ENCODE measurements around the gene CADM3. TPM values are rescaled to one million over a fixed set of nuclear protein-coding genes. Genes with fewer than 3 reads are reported as not detected.

Gene CADM3
- total and polyA plus RNA-seq, 2 donors (not counting 1 experiment from before 2014, with no cell fraction given): 0.32 to 0.33 TPM

DNA sequence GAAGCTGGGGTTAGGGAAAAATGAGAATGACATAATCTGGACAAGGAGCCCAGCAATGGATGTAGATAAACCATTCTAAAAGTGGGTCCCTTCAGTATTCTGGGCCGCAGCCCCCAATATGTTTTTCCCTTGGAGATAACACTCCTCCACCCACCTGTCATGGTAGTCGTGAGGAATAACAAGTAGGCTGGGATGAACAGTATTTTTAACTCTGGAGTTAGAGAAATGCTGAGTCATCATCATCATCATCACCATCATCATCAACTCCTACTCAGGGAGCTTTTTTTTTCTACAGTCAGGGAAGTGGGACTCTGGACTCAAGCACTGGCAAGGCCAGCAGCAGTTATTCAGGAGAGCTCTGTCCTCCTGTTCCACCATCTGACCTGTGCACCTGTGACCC is 12.8 kb downstream of the CADM3 start:
- H2AFZ ChIP-seq (ENCODE audit: insufficient read depth, low read depth, low read length, poor library complexity, severe bottlenecking): no peak overlapping the region
- no peak overlapping the region for H3K9ac ChIP-seq (ENCODE audit: low read length)
- H4K20me1 ChIP-seq (ENCODE audit: control insufficient read depth, insufficient read depth, low read length, poor library complexity, severe bottlenecking): no peaks in the 10 kb centered on the region
- POLR2A ChIA-PET: no interaction called here
- H3K9me3 Mint-ChIP-seq (ENCODE audit: insufficient read depth): no peaks in the 10 kb centered on the region
- peaks cover 19 to 21% of the 10 kb centered on the region in 2 donors for H3K4me1 ChIP-seq (ENCODE audit: control insufficient read depth in 2 of 2, insufficient read depth in 2 of 2, low read length in 2 of 2)
- H3K4me3 Mint-ChIP-seq: no peak overlapping the region
- no peak overlapping the region for H3K27ac ChIP-seq (ENCODE audit: low read length in 2 of 2)
- peaks cover 0 to 3% (median 0%) of the 10 kb centered on the region in 4 experiments for H3K27me3 ChIP-seq (replicated peaks in 1 of 4; ENCODE audit: control extremely low read depth in 1 of 4, control insufficient read depth in 3 of 4, insufficient read depth in 4 of 4, low read length in 3 of 4)
- H3K36me3 ChIP-seq (replicated peaks in 1 of 2; ENCODE audit: control extremely low read depth in 1 of 2, control insufficient read depth in 1 of 2, extremely low read depth in 1 of 2, insufficient read depth in 2 of 2, low read length in 1 of 2): no peaks in the 10 kb centered on the region
- no CpG with 5 or more reads among the region's 2 CpGs for WGBS (ENCODE audit: insufficient coverage)
- intact Hi-C loops (cut with micrococcal nuclease): no loop called here
- H3K9me3 ChIP-seq (ENCODE audit: control extremely low read depth in 1 of 3, control insufficient read depth in 2 of 3, insufficient read depth in 1 of 3, low read length in 2 of 3): no peaks in the 10 kb centered on the region
- CTCF ChIA-PET: interaction anchor here (0.7 to 1.8 kb wide), 5 partner anchors 8 to 30 kb away, joined by 3 to 8 read pairs (median 5); partner anchors contain the start of gene ACKR1
- no peak overlapping the region for H3K4me3 ChIP-seq (ENCODE audit: control extremely low read depth in 1 of 5, extremely low read depth in 1 of 5, insufficient read depth in 1 of 5, low read depth in 2 of 5, low read length in 4 of 5)
- H3K4me2 ChIP-seq (replicated peaks; ENCODE audit: low read depth, low read length, poor library complexity, severe bottlenecking): no peak overlapping the region
- DNase-seq: no peak
- no peak for ATAC-seq (ENCODE audit: low read depth)
- no peaks in the 10 kb centered on the region for H3K27me3 Mint-ChIP-seq
- H3K4me1 Mint-ChIP-seq: peaks cover 44% of the 10 kb centered on the region
- H3K79me2 ChIP-seq (ENCODE audit: control insufficient read depth, insufficient read depth, low read length): peaks cover 7% of the 10 kb centered on the region
- no peak overlapping the region for H3K27ac Mint-ChIP-seq
- TF ChIP-seq, protein P1, sequence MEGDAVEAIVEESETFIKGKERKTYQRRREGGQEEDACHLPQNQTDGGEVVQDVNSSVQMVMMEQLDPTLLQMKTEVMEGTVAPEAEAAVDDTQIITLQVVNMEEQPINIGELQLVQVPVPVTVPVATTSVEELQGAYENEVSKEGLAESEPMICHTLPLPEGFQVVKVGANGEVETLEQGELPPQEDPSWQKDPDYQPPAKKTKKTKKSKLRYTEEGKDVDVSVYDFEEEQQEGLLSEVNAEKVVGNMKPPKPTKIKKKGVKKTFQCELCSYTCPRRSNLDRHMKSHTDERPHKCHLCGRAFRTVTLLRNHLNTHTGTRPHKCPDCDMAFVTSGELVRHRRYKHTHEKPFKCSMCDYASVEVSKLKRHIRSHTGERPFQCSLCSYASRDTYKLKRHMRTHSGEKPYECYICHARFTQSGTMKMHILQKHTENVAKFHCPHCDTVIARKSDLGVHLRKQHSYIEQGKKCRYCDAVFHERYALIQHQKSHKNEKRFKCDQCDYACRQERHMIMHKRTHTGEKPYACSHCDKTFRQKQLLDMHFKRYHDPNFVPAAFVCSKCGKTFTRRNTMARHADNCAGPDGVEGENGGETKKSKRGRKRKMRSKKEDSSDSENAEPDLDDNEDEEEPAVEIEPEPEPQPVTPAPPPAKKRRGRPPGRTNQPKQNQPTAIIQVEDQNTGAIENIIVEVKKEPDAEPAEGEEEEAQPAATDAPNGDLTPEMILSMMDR (IDR thresholded peaks at IDR 0.05): no peak
- TF ChIP-seq EZH2 (IDR thresholded peaks at IDR 0.05; ENCODE audit: borderline replicate concordance, insufficient read depth, low read depth, low read length, poor library complexity, severe bottlenecking): no peak

DNA sequence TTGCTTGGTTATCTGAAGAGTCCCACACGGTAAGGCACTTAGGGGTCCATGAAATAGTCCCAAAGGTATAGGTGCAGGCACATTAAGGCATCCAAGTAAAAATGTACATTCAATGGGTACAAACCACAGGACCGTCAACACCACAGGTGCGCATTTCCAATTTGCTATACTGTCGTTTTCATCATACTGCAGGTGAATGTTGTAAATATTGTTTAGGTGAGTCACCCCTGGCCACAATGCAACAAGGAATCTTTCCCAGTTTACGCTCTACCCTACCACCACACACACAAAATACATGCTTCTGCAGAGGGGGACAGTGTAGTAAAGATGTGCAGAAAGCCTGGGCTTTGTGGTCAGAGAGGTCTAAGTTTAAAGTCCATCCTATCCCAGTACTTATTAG is 13.7 kb downstream of the CADM3 start:
- no peak overlapping the region for H3K27ac ChIP-seq (ENCODE audit: low read length in 2 of 2)
- H3K4me2 ChIP-seq (replicated peaks; ENCODE audit: low read depth, low read length, poor library complexity, severe bottlenecking): no peak overlapping the region
- intact Hi-C loops (cut with micrococcal nuclease): no loop called here
- Mint-ChIP-seq H3K4me3 (no peak overlapping the region), H3K4me1 (peaks cover 51% of the 10 kb centered on the region), H3K27ac (no peak overlapping the region), H3K9me3 (ENCODE audit: insufficient read depth) (no peaks in the 10 kb centered on the region), H3K27me3 (peaks cover 2% of the 10 kb centered on the region)
- POLR2A ChIA-PET: no interaction called here
- H2AFZ ChIP-seq (ENCODE audit: insufficient read depth, low read depth, low read length, poor library complexity, severe bottlenecking): no peak overlapping the region
- ATAC-seq (ENCODE audit: low read depth) (no peak), DNase-seq (no peak)
- no peaks in the 10 kb centered on the region for H3K9me3 ChIP-seq (ENCODE audit: control extremely low read depth in 1 of 3, control insufficient read depth in 2 of 3, insufficient read depth in 1 of 3, low read length in 2 of 3)
- peaks cover 7% of the 10 kb centered on the region for H3K79me2 ChIP-seq (ENCODE audit: control insufficient read depth, insufficient read depth, low read length)
- H3K9ac ChIP-seq (ENCODE audit: low read length): no peak overlapping the region
- H4K20me1 ChIP-seq (ENCODE audit: control insufficient read depth, insufficient read depth, low read length, poor library complexity, severe bottlenecking): no peaks in the 10 kb centered on the region
- CTCF ChIA-PET: interaction anchor here (1.5 kb wide), 1 partner anchor 29 kb away, joined by 3 read pairs; no protein-coding TSS in a partner anchor
- H3K36me3 ChIP-seq (replicated peaks in 1 of 2; ENCODE audit: control extremely low read depth in 1 of 2, control insufficient read depth in 1 of 2, extremely low read depth in 1 of 2, insufficient read depth in 2 of 2, low read length in 1 of 2): no peaks in the 10 kb centered on the region
- peaks cover 19 to 21% of the 10 kb centered on the region in 2 donors for H3K4me1 ChIP-seq (ENCODE audit: control insufficient read depth in 2 of 2, insufficient read depth in 2 of 2, low read length in 2 of 2)
- H3K27me3 ChIP-seq (replicated peaks in 1 of 4; ENCODE audit: control extremely low read depth in 1 of 4, control insufficient read depth in 3 of 4, insufficient read depth in 4 of 4, low read length in 3 of 4): peaks cover 0 to 3% (median 1%) of the 10 kb centered on the region in 4 experiments
- 86% methylated on average over 1 of the region's 5 CpGs for WGBS (ENCODE audit: insufficient coverage)
- H3K4me3 ChIP-seq (ENCODE audit: control extremely low read depth in 1 of 5, extremely low read depth in 1 of 5, insufficient read depth in 1 of 5, low read depth in 2 of 5, low read length in 4 of 5): no peak overlapping the region
- TF ChIP-seq, protein P1 (IDR thresholded peaks at IDR 0.05): no peak
- TF ChIP-seq EZH2 (IDR thresholded peaks at IDR 0.05; ENCODE audit: borderline replicate concordance, insufficient read depth, low read depth, low read length, poor library complexity, severe bottlenecking): no peak
